ENCODE measurements around the gene FOXL3.

The FOXL3 gene

DNA sequence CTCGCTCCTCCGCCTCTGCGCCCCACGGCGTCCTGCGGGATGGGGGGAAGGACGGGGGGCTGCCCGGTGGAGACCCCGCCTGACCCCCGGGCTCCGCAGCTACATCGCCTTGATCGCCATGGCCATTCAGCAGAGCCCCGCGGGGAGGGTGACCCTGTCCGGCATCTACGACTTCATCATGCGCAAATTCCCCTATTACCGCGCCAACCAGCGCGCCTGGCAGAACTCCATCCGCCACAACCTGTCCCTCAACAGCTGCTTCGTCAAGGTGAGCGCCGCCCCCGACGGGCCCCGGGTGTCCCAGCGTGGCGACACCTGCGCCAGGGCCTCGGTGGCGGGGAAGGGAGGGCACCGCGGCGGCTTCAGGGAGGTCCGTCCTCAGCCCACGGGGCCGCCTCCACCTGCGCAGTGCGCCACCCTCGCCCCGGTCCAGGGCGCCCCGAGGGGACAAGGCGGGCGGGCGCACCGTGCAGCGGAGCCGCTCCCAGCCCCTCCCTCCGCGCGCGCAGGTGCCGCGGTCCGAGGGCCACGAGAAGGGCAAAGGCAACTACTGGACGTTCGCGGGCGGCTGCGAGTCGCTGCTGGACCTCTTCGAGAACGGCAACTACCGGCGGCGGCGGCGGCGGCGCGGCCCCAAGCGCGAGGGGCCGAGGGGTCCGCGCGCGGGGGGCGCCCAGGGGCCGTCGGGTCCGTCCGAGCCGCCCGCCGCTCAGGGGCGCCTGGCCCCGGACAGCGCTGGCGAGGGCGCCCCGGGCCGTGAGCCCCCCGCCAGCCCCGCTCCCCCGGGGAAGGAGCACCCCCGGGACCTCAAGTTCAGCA is 793 bp downstream of the FOXL3 start:
- no peak overlapping the region for H3K4me3 ChIP-seq
- DNase-seq (ENCODE audit: low spot score), result no peak
- TF ChIP-seq, protein P1, sequence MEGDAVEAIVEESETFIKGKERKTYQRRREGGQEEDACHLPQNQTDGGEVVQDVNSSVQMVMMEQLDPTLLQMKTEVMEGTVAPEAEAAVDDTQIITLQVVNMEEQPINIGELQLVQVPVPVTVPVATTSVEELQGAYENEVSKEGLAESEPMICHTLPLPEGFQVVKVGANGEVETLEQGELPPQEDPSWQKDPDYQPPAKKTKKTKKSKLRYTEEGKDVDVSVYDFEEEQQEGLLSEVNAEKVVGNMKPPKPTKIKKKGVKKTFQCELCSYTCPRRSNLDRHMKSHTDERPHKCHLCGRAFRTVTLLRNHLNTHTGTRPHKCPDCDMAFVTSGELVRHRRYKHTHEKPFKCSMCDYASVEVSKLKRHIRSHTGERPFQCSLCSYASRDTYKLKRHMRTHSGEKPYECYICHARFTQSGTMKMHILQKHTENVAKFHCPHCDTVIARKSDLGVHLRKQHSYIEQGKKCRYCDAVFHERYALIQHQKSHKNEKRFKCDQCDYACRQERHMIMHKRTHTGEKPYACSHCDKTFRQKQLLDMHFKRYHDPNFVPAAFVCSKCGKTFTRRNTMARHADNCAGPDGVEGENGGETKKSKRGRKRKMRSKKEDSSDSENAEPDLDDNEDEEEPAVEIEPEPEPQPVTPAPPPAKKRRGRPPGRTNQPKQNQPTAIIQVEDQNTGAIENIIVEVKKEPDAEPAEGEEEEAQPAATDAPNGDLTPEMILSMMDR (IDR thresholded peaks at IDR 0.05), result no peak
- H3K27ac ChIP-seq, result no peak overlapping the region

DNA sequence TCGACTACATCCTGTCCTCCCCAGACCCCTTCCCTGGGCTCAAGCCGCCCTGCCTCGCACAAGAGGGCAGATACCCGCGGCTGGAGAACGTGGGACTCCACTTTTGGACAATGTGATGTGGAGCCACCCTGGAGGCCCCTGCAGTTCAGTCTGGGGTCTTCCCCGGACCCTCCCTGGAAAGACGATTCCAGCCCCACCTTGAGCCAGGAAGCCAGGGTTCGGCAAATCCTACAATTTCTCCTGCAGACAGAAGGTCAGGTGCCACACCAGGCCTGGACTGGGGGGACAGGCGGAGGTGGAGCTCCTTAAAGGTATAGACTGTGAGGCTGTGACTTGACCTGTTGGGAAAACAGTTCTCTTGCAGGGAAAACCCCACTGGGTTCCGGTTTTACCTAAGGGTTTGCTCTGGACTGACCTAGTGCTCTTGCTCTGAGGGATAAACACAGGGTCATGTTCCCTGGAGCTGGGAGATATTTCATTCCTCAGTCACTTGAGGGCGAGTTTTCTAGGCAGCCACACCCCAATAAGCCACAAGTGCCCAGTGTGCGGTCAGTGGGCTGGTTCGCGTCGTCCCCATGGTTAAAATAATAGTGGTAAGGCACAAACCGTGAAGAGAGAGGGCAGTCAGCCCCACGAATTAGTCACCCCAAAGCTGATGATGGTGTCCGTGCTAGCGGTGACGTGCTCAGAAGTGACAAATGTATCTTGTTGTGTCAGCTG is 1.6 kb downstream of the FOXL3 start:
- no peak for DNase-seq (ENCODE audit: low spot score)
- TF ChIP-seq, protein P1 (IDR thresholded peaks at IDR 0.05), result no peak
- no peak overlapping the region for H3K27ac ChIP-seq
- no peak overlapping the region for H3K4me3 ChIP-seq

DNA sequence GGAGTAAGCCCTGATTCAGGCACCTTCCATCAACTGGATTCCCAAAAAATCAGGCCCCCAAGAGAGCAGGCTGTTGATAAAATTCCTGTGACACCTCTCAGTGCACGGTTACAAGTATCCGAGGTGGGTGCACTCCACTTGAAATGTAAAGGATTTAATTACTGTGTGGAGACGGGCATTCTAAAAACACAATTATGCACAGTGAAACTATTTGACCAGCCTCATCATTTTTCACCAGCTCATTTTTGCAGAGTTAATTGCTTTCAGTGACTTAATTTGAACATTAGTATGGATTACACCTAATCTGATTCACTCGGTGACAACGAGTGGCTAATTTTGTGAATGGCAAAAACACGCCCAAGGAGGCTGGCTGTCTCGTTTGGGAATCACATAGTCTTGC is 2.3 kb downstream of the FOXL3 start:
- H3K4me3 ChIP-seq, result no peak overlapping the region
- TF ChIP-seq, protein P1 (IDR thresholded peaks at IDR 0.05), result no peak
- no peak for DNase-seq (ENCODE audit: low spot score)
- H3K27ac ChIP-seq, result no peak overlapping the region

DNA sequence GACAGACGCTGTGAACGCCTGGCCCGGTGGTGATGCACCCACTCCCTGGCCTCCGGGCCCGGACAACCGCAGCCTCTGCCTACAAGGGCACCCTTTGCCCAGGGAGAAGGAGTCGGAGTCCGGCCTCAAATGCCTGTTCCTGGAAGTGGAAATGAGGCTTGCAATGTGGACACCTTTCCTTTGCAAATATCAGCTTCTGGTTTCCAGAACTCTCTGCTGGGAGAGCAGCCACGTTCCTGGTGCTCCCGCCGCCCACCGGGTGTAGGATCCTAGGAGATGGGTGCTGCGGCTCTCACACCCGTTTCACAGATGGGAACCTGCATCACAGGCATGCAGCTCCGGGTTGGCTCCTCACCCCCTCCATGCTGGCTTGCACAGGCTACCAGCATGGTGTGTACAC is 2.9 kb downstream of the FOXL3 start:
- no peak for DNase-seq (ENCODE audit: low spot score)
- Histone ChIP-seq H3K27ac (no peak overlapping the region), H3K4me3 (no peak overlapping the region)
- TF ChIP-seq, protein P1 (IDR thresholded peaks at IDR 0.05), result no peak

DNA sequence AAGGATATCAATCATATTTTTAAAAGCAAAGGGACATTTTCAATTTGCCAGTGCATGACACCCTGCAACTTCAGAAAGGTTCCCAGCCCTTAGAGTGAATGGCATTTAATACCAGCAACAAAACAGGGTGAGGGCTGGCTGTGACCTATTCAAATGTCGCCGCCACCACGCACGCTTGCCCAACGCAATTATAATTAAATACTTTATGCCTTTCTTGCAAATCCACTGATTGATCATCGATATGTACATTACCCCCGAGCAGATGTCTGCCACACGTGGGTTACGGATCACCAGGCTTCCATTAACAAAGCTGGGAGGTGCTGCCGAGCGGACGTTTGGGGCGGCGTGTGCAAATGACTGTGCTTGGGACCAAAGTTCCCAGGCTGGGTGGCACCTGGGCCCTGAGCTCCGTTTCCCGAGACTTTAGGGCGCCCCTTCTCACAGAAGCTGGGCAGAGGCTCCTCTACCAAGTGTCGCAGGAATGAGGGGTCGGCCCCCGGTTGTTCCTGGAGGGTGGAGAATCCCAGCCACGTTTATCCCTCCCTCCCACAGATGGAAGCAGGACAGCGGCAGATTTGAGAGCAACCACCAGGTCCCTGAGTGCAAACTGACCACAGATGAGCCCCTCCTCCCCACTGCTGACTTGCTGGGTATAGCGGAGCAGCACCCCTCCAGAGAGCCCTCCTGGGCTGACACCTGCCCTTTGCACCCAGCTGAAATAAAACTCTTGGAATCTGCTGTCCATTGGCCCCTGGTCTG is 3.9 kb downstream of the FOXL3 start:
- no peak overlapping the region for H3K27ac ChIP-seq
- no peak overlapping the region for H3K4me3 ChIP-seq
- no peak for DNase-seq (ENCODE audit: low spot score)
- TF ChIP-seq, protein P1 (IDR thresholded peaks at IDR 0.05), result no peak

DNA sequence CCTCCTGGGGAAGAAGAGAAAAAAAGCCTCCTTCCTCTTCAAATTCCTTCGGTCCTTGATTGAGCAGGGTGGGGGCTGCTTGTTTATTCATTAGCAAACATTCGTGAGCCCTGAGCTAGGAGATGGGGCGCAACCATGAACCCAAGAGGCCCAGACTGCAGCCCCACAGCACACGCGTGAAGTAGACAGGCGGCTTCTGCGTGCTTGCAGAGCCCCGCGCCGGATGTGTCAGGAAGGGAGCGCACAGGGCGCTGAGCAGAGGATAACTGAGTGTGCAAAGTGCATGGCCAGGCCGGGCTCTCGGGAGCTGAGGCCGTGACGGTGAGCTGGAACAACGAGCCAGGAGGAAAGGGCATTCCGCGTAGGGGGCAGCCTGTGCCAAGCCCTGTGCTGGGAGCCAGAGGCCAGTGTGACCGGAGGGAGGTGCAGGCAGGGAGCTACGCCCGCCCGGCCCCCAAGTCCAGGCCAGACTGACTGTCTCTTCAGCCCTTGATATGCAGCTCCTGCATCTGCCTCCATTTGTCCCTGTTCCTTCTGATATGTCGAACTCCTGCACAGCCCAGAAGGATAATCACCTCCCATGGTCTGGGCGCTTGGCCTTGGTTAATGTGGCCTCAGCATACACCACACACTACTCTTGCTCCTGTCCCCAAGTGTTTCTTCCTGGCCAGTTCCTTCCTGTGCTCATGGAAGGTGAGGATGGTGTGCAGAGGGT is 4.6 kb downstream of the FOXL3 start:
- no peak for DNase-seq (ENCODE audit: low spot score)
- H3K27ac ChIP-seq, result no peak overlapping the region
- H3K4me3 ChIP-seq, result no peak overlapping the region
- TF ChIP-seq, protein P1 (IDR thresholded peaks at IDR 0.05), result no peak

All from coronary artery (tissue), 2 donors.